ENCODE data around the gene CACNA1C.

DNA sequence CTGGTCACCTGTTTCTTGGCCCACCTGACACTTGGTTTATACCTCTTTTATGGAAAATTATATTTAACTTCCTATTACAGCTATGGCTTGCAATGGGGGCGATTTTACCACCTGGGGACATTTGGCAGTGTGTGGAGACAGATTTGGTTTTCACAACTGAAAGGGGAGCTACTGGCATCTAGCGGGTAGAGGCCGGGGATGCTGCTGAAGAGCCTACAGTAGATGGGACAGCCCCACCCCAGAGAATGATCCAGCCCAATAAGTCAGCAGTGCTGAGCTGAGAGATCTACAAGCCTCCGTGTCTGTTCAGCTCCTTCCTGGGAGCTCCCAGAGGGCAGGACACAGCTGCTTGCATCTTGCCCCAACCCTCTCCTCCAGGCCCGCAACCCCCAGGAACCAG is 302.8 kb downstream of the CACNA1C start:
- TF ChIP-seq, protein P1, sequence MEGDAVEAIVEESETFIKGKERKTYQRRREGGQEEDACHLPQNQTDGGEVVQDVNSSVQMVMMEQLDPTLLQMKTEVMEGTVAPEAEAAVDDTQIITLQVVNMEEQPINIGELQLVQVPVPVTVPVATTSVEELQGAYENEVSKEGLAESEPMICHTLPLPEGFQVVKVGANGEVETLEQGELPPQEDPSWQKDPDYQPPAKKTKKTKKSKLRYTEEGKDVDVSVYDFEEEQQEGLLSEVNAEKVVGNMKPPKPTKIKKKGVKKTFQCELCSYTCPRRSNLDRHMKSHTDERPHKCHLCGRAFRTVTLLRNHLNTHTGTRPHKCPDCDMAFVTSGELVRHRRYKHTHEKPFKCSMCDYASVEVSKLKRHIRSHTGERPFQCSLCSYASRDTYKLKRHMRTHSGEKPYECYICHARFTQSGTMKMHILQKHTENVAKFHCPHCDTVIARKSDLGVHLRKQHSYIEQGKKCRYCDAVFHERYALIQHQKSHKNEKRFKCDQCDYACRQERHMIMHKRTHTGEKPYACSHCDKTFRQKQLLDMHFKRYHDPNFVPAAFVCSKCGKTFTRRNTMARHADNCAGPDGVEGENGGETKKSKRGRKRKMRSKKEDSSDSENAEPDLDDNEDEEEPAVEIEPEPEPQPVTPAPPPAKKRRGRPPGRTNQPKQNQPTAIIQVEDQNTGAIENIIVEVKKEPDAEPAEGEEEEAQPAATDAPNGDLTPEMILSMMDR (IDR thresholded peaks at IDR 0.05), result no peak
- no peak for TF ChIP-seq POLR2A (IDR thresholded peaks at IDR 0.05)
